ENCODE data around the gene VAPA.
A peak's percentile ranks its signal among the peaks of the same experiment; 100 is the strongest.

Gene VAPA, protein sequence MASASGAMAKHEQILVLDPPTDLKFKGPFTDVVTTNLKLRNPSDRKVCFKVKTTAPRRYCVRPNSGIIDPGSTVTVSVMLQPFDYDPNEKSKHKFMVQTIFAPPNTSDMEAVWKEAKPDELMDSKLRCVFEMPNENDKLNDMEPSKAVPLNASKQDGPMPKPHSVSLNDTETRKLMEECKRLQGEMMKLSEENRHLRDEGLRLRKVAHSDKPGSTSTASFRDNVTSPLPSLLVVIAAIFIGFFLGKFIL

DNA sequence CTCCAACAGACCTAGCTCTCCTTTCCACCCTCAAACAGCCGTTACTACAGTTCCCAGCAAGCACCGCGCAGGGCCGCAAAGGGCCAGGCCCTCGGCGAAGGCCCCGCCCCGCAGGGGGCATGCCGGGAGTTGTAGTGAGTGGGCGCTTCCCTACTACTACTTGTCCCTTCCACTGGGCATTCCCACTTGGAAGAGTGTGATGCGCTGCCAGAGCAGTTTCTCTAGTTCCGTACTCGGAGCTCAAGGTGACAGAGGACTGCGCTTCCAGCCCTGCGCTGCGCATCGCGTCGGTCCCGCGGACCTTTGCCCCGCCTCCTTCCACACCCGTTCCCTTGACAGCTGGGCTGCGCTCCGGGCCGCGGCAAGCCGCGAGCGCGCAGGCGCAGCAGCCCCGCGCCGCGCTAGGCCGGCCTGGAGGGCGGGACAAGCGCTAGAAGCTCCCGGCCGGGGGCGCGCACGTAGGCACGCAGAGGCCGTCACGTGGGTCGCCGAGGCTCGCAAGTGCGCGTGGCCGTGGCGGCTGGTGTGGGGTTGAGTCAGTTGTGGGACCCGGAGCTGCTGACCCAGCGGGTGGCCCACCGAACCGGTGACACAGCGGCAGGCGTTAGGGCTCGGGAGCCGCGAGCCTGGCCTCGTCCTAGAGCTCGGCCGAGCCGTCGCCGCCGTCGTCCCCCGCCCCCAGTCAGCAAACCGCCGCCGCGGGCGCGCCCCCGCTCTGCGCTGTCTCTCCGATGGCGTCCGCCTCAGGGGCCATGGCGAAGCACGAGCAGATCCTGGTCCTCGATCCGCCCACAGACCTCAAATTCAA, at the start of gene VAPA:
Gene VAPA, plus strand, starts transcription at position 491 of the 808 bp plus-strand sequence. Its CDS starts 241 bp downstream, at position 732.
- no peak for FAIRE-seq

DNA sequence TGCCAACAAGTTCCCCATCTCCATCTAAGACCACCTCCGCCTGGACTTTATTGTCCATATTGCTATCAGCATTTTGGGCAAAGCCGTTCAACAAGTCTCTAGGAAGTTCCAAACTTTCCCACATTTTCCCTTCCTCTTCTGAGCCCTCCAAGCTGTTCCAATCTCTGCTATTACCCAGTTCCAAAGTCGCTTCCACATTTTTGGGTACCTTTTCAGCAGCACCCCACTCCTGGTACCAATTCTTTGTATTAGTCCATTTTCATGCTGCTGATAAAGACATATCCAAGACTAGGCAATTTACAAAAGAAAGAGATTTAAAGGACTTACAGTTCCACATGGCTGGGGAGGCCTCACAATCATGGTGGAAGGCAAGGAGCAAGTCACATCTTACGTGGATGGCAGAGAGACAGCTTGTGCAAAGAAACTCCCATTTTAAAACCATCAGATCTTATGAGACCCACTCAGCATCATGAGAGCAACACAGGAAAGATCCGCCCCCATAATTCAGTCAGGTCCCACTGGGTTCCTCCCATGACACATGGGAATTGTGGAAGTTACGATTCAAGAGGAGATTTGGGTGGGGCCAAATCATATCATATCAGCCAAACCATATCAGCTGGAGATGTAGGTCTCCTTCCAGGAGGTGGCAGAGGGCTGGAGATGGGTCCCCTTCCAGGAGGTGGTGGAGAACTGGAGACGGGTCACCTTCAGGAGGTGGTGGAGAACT, 47.9 kb upstream of the VAPA start:
- no peak for FAIRE-seq

DNA sequence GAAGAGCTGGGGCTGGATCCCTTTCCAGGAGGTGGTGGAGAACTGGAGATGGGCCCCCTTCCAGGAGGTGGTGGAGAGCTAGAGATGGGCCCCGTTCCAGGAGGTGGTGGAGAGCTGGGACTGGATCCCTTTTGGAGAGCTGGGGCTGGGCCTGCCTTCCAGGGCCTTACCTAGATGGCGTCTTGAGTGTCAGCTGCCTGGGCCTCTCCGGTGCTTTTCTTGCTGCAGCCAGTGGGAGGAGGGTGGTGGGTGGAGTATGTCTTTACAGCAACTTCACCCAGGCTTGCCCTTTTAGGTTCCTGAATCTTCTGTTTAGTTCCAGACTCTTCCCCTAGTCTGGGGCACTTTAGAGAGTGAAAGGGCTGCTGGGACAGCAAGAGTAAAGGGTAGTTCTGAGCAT, 47.2 kb upstream of the VAPA start:
- no peak for FAIRE-seq

DNA sequence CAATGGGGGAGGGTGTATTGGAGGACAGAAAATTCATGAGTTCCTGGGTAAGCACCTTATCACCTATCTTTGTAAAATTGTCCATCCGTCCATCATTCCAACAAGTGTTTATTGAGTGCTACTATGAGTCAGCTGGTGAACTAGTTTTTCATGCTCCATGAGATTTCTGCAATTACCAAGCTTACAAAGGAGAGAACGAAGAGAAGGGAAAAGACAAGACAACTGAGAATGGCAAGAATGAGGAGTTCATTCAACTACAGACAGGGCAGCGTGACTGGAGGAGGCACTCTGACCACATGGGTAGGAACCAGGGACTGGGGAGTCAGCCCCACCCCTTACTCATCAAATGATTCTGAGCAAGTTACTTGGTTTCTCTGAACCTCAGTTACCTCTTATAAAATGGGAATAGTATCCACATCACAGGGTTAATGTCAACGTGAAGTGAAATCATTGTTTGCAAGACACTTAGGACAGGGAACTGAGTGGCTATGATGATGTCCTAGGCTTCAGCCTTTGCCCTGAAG, 46.7 kb upstream of the VAPA start:
- FAIRE-seq: no peak

DNA sequence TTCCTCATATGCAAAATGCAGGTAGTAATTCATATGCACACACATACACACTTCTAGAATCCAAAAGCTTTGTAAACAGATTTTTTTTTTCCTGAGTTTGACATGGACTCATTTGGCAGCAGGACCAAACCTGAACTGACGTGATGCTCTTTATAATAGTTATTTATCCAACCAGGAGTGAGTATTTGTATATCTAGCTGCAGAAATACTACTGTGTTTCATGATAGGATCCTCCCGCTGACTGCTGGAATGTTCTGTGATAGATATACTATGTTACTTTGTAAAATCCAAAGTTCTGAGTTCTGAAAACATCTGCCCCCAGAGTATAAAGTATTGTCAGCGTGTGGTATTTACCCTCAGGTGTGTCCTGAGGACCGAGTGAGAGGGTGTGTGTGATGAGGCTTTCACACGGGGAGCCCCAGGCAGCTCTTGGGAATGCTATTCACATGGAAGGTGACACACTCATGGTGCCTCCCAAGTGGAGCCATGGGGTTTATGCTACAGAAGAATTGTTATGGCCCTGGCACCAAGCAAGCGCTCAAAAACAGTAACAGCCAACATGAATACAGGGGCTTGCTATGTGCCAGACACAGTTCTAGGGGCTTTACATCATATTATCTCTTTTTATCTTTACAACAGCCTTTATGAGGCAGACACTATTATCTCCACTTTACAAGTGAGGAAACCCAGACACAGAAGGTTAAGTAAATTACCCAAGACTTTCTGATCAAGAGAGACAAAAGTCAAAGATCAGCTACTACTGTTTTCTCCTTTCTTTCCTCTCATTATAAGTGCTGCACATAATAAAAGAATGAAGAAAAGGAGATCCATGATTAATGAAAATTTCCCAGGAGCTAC, 44.7 kb upstream of the VAPA start:
- FAIRE-seq: no peak

DNA sequence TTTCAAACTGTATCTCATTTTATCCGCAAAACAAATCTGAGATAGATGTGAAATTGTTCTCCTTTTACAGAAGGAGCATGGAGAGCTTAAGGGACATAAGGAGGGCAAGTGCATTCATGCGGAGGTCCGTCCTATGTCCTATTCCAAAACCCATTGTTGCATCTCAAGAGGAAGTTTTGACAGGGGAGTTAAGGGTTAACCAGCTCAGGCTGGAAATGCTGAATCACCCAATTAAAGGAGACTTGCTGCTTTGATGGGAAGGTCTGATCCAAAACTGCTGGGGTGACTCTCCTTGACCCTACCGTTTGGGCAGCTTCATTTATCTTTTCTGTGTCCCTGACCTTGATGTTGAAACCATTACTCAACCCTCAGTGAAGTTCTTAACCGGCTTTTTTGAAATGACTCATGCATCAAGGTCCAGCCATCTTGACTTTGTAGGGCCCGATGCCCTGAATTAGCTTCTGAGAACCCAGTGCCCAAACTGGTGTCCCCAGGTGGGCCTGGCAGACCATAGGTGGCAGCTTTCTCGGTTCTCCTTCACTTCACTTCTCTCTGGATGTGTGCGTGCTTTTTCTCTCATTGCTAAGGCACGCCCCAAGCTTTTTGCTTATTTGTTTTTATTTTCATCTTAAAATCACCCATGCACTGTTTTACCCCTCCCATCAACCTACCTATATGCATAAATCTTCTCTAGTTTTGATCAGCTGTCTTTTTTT, 43.9 kb upstream of the VAPA start:
- peak; percentile 76 for FAIRE-seq

DNA sequence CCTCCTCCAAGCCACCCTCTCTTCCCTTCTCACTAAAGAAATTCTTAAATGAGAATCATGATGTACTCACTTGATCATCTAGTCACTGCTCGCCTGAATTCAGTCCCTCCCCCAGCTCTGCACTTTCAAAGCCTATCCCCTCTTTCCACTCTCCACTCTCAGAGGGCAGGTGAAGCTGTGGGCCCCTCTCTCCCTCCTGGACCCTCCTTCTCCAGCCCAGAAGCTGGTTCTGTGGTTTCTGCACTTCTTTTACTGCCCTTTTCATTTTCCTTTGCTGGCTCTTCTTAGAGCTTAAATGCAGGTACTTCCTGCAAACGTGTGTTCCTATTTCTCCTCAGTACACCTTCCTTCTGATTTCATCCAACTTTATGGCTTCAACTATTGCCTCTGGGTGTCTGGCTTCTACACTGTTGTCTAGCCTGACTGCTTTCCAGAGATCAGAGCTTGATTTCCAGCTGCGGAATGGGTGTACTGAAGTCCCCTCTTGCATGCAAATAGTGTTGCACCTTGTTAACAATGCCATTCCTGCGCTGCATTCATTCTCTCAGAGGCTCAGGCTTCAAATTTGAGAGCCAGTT, 43.3 kb upstream of the VAPA start:
- no peak for FAIRE-seq

DNA sequence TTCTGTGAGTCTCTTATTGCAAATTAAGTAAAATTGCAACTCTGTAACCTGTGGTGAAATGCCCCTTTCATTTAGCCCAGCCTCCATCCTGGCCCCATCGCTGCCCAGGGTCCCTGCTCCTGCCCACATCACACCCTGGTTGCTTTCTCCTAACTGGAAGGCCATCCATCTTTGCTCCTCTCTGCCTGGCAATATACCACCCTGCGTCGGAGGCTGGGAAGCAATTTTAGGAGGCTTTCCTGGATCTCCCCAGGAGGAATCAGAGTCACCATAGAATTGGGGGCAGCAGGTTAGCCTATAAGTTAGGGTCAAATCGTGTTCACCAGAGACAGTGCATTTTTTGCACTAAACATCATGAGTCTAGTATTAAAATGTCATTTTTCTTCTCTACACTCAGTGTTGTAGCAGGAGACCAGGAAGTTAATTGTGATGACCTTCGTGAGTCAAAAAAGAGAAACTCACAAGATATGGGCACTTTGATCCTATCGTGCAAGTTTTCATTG, 42.5 kb upstream of the VAPA start:
- FAIRE-seq: no peak

DNA sequence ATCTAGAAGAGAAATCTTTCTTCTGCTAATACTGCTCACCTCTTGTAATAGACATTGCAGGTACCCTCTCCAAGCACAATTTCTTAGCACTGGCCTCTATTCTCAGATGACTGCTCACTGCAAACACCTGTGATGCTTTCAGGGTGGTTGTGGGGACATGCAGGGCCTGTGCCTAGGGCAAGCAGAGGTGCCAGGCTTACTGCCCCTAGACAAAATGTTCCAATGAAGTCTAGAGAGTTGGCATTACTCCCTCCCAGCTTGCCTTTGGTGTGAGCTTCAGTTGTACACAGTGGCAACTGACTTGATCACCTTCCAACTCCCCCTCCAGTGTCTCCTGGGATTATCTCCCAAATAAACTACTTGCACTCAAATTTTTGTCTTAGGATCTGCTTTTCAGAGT, 41.0 kb upstream of the VAPA start:
- no peak for FAIRE-seq

DNA sequence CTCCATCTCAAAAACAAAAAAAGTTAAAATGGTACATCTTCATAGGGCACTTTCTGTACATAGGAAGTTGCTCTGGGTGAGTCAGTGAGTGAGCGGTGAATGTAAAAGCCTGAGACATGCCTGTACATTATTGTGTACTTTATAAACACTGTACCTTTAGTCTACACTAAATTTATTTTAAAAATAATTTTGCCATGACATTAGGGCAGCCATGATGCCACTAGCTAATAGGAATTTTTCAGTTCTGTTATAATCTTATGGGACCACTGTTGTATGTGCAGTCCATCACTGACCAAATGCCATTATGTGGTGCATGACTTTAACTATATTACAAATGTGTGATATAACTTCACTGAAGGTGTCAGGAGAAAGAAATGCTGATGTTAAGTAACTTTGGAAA, 39.1 kb upstream of the VAPA start:
- FAIRE-seq: no peak

DNA sequence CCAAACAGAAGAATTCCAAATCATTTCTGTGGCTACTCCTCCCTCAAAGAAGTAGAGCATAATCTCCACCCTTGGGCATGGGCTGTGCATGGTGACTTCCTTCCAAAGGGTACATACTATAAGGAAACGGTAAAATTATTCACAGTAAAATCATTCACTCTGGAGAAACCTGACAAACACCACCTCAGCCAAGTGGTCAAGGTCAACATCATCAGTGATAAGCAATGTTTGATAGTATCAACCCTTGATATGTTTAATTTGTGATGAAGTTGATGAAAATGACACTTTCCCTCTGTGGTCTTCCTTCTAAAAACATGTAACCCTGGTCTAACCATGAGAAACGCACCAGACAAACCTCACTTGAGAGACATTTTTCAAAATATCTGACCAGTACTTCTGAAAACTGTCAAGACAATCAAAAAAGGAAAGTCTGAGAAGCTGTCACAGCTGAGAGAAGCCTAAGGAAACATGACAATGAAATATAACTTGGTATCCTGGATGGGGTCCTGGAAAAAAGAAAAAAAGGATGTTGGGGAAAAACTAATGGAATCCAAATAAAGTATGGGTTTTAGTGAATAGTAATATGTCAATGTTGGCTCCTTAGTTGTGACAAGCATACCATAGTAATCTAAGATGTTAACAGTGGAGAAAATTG, 37.5 kb upstream of the VAPA start:
- FAIRE-seq: no peak

DNA sequence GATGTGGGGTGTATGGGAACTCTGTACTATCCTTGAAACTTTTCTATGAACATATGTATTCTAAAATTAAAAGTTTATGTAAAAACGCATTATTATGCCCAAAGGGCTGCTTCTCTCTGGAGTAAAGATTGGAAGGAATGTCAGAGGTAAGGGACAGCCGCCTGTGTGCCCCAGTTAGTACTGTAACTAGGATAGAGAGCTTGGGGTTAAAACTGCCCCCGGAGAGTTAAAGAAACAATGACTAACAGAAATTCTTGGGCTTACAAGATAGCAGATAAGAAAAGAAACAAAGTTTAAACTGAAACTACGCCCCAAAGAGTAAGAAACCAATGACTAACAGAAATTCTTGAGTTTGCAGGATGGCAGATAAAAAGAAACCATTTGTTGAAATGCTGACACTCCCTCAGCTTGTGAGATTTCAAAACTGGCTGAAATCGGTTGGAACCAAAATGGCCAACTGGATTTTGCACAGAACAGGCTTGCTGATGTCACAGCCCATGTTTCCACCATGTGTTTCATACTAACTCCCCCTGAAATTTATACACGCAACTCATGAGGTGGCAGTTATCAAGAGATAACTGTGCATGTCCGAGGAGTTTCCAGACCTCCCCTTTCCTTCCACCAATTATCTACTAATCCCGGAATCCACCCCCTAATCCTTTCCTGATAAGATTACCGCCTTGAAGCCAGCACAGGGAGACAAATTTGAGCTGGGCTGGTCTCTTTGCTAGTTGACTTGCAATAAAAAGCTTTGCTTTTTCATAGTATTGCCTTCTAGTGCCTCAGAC, 36.8 kb upstream of the VAPA start:
- FAIRE-seq: peak; percentile 93

DNA sequence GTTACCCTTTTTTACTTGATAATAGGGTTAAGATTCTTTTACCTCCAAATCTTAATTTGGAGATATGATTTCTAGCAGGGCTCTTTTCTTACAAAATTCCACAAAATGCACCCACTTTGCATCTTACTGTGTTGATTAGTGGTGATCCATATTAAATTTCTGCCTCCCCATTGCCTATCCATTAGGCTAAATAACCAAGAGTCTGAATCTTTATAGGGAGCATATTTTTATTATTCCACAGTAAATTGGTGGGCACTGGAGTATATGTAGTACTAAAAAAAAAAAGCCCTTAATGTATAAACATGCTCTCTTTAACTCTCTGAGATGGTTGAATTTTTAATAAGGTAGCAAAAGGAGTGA, 36.2 kb upstream of the VAPA start:
- no peak for FAIRE-seq

DNA sequence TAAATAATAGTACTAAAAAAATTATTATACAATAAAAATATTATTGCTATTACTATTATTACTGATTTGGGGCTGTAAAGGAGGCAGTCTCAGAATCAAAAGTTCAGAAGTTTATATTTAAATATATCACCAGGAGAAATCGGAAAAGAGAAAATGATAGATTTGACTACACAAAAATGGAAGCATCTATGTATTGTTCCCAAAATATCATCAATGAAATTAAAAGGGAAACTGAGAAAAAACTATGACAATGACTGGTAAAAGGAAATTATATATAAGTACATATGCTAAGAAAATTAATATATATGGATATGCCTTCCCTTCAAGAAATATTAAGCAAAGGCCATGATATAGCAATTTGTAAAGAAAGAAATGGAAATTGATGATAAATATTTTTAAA, 35.7 kb upstream of the VAPA start:
- FAIRE-seq: peak; percentile 22

DNA sequence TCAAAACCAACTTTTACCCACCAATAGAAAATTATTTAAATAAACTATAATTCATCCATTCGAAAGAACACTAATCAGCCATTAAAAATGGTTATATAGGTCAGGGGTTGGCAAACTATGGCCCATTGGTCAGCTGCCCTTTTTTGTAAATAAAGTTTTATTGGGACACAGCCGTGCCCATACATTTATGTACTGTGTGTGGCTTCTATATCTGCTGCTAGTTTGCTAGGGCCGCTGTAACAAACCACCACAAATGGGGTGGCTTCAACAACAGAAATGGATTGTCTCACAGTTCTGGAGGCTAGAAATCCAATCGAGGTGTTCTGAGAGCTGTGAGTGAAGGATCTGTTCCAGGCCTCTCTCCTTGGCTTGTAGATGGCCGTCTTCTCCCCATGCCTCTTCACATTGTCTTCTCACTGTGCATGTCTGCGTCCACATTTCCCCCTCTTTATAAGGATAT, 35.0 kb upstream of the VAPA start:
- FAIRE-seq: no peak

DNA sequence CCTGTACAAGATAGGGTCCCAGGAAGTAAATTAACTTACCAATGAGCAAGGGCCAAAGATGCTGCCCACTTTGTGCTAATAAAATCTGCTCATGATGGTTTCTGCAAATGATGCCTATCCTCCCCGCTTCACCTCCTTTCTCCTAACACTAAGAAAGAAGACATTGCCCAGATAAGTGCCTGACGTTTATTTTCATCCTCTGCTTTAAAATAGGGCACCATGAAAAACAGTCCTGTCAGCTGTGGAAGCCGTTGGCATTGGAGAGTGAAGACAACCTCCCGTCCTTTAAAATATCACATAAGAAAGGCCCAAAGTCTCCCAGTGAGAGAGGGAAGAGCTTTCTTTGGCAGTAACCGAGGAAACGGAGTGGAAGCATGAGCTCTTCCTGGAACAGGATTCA, 29.7 kb upstream of the VAPA start:
- FAIRE-seq: no peak

DNA sequence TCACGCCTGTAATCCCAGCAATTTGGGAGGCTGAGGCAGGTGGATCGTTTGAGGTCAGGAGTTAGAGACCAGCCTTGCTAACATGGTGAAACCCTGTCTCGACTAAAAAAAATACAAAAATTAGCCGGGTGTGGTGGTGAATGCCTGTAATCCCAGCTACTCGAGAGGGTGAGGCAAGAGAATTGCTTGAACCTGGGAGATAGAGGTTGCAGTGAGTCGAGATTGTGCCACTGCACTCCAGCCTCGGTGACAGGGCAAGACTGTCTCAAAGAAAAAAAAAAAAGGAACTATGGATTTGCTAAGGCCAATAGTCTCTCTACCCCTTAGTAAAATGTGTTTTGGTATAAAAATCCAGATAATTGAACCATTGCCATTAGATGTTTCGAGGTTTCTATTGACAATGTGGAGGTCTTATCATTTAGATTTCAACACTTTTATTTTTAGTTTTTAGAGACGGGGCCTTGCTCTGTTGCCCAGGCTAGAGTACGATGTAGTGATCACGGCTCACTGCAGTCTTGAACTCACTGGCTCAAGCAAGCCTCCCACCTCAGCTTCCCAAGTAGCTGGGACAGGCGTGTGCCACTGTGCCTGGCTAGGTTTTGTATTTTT, 29.2 kb upstream of the VAPA start:
- no peak for FAIRE-seq

DNA sequence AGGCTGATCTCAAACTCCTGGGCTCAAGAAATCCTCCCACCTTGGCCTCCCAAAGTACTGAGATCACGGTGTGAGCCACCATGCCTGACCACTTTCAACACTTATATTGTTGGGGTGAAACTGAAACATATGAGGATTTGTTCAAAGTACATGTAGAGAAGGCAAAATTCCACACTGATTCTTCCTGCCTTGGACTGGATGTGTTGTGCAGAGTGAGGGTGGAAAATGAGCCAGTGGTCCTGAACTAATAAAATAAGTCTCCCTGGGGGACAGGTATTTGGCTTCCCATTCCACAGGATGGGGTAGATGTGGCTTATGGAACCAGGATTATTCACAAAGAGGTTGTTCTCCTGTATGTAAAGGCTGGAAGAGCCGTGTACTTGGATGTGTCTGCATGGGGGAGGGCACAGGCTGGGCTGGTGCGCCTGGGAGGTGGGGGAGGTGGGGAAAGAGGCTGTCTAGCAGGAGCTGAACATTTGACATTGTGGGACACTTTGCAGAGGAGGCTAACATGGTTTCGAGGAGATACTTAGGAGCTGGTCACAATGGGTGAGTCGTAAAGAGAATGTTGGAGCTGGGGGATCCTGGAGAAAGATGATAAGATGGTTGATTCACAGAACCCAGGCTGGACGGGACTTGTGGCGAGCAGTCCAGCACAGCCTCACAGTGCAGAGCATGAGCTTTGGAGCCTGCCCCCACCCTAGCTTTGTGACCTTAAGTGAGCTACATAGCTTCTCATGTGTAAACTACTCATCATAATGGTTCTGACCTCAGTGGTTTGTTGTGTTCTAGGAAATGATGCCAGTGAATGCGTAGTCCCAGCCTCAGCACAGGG, 28.4 kb upstream of the VAPA start, which contains the start of gene TXNDC2:
Gene TXNDC2, plus strand, starts transcription at position 804 of the 835 bp plus-strand sequence. CDS start 708 bp downstream, outside the sequence.
- FAIRE-seq: no peak

Data from TTC549 (cell line).